Urothelium cell line (cell line): ENCODE results near the gene FARP1.
A peak's percentile ranks its signal among the peaks of the same experiment; 100 is the strongest.

ENCODE experiments used
- DNase-seq: peaks from one replicate; pipeline ENCODE4 v3.0.0; 2011; ENCODE audit warnings: low spot score, mixed read lengths
- FAIRE-seq: peaks from 2 replicates; lab custom pipeline; 2011; peaks lifted over from hg19 to GRCh38; lab: Jason Lieb, UNC

FARP1 gene, protein sequence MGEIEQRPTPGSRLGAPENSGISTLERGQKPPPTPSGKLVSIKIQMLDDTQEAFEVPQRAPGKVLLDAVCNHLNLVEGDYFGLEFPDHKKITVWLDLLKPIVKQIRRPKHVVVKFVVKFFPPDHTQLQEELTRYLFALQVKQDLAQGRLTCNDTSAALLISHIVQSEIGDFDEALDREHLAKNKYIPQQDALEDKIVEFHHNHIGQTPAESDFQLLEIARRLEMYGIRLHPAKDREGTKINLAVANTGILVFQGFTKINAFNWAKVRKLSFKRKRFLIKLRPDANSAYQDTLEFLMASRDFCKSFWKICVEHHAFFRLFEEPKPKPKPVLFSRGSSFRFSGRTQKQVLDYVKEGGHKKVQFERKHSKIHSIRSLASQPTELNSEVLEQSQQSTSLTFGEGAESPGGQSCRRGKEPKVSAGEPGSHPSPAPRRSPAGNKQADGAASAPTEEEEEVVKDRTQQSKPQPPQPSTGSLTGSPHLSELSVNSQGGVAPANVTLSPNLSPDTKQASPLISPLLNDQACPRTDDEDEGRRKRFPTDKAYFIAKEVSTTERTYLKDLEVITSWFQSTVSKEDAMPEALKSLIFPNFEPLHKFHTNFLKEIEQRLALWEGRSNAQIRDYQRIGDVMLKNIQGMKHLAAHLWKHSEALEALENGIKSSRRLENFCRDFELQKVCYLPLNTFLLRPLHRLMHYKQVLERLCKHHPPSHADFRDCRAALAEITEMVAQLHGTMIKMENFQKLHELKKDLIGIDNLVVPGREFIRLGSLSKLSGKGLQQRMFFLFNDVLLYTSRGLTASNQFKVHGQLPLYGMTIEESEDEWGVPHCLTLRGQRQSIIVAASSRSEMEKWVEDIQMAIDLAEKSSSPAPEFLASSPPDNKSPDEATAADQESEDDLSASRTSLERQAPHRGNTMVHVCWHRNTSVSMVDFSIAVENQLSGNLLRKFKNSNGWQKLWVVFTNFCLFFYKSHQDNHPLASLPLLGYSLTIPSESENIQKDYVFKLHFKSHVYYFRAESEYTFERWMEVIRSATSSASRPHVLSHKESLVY

DNA sequence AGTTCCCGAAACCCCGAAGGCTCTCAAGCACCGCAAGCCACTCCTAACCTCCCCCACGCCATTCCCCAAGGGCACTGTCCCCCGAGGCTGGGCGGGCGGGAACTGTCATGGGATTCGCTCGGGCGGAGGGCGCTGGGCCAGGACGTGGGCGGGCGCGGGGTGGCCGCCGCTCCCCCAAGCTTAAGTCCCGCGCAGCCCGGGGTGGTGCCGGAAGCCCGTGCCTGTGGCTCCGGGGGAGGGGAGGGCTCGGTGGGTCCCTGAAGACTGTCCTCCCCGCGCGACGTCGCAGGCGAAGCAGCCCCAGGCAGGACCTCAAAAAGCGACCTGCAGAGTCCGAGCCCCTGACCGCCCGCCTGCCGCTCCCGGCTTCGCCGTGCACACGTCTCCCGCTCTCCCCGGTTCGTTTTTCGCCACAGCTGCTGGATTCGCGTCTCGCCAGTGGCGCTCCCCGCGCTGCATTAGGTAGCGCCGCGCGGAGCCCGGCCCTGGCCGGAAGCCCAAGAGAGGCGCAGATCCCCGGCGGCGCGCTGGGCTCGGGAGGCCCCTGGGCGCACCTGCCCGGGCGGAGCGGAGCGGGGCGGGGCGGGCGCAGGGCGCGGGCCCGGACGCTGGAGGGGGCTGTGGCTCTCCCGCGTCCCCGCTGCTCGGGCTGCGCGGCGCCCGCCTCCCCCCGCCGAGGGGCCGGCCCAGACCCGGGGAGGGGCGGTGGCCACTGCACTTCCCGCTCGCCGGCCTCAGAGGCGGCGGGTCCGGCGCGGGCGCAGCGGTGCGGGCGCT is at the start of gene FARP1:
FARP1 (plus strand) TSS at position 715 of the 777 bp plus-strand sequence. CDS start 70,149 bp downstream, outside the sequence.
- FAIRE-seq (no peak), DNase-seq (peak; percentile 80)

DNA sequence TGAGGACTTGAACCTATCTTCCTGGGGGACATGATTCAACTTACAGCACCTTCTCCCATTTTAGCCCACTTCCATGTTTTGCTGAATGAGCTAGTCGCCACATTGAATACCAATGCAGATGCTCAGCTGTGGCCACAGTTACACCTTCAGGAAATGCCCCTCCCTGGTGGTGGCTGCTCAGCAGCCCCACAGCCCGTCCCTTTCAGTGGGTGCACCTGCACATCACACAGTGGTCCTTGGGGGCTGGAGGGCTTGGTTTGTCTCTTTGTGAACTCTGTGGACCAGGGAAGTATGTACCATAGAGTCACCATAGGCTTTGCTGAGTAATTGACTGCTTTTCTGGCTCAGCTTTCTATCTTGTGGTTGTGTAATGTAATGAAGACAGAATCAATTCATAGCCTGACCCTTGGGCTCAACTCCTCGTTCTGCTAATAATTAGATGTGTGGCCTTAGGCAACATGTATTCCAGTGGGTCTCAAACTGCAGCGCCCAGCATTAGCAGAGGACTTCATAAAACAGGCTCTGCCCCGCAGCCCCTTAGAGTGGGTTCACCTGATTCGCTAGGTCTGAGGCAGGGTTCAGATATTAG is 48.1 kb upstream of the FARP1 start:
- DNase-seq, result no peak
- FAIRE-seq, result no peak

DNA sequence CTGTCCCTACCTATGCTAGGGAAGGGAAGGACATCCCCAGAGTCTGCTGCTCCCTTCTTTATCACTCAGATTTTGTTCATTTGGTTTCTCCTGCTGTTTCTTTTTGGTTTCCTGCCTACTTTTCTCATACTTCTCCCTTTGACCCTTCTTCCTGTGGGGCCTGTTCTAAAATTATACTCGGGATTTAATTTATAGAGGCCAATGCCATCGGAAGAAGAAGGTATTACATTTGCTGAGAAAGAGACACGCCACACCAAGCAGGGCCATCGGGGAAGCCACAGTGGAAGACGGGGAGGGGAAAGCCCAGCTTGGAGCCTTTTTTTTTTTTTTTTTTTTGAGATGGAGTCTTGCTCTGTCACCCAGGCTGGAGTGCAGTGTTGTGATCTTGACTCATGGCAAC is 46.8 kb upstream of the FARP1 start:
- no peak for FAIRE-seq
- DNase-seq, result no peak

DNA sequence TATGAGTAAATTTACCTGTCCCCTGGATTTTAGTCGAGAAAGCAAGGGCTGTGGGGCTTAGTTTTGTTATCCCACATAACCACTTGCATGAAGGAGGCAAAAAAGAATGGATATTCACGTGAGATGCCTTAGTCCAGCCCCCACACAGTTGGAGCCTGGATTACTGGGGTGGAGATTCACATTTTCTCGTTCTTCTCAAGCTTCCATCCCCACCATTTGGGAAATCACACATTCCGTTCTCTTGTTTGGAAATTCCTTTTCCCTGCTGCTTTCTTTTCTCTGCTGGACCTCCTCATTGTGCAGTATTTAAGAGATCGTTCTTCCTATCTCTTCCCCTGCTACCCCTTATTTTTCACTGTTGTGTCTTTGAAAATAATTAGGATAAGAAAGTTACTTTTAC is 45.1 kb upstream of the FARP1 start:
- no peak for FAIRE-seq
- DNase-seq, result no peak

DNA sequence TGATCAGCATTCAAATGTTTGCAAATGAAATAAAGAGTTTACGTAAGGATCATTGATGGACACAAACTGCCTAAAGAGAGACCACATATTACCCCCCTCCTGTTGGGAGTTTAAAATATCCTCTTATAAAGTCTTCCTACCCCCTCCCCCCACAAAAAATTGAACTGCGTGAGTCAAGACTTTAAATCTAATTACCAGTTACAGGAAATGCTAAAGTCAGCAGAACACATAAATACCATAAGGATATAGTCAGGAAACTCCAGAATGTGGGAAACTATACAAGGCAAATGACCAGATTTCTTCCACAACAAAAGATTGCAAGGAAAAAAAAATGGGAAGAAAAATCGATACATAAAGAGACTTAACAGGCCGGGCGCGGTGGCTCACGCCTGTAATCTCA is 44.4 kb upstream of the FARP1 start:
- FAIRE-seq (no peak), DNase-seq (no peak)

DNA sequence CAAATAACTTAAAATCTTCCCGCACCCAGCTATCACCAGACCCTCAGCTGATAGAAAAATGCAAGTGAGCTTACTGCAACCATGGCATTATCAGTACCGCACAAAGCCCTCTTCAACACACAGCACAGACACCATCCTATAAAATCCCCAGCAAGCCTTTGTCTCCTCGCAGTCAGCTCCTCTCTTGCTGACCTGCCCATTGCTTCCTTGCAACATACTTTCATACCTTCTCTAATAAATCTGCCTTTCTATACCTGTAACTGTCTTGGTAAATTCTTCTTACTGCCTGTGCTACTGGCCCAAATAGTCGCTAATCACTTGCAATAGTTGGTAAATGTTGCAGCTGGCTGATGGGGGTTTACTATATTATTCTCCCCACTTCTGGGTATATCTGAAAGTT is 43.3 kb upstream of the FARP1 start:
- FAIRE-seq, result no peak
- no peak for DNase-seq

DNA sequence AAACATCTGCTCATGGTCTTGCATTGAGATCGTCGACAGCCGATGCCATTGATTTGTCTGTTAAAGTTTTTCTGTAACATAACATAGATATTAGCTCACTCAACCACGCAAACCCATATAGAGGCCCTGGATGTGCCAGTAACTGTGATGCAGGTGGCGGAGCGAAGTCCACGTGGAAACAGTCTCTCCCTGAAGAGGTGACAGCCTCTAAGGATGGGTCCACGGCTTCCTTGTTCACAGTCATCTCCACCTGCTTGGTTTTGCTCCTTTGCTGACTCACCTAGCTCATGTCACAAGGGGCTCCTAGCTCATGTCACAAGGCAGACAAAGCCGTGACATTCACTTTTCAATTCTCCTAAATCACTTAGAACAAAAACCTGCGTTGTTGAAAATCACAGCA is 42.4 kb upstream of the FARP1 start:
- FAIRE-seq, result no peak
- DNase-seq, result no peak

DNA sequence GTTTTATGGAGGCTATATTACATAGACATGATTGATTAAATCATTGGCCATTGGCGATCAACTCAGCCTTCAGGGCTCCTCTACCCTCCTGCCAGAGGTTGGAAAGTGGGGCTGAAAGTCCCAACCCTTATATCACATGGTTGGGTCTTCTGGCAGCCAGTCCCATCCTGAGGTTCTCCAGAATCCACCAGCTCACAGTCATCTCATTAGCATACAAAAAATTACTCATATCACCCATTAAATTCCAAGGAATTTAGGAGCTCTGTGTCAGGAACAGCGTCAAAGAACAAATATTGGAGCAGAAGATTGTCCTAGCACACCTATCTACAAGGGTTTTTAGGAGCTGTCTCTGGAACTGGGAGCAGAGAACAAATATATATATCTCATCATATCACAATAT is 39.4 kb upstream of the FARP1 start:
- DNase-seq (no peak), FAIRE-seq (no peak)

DNA sequence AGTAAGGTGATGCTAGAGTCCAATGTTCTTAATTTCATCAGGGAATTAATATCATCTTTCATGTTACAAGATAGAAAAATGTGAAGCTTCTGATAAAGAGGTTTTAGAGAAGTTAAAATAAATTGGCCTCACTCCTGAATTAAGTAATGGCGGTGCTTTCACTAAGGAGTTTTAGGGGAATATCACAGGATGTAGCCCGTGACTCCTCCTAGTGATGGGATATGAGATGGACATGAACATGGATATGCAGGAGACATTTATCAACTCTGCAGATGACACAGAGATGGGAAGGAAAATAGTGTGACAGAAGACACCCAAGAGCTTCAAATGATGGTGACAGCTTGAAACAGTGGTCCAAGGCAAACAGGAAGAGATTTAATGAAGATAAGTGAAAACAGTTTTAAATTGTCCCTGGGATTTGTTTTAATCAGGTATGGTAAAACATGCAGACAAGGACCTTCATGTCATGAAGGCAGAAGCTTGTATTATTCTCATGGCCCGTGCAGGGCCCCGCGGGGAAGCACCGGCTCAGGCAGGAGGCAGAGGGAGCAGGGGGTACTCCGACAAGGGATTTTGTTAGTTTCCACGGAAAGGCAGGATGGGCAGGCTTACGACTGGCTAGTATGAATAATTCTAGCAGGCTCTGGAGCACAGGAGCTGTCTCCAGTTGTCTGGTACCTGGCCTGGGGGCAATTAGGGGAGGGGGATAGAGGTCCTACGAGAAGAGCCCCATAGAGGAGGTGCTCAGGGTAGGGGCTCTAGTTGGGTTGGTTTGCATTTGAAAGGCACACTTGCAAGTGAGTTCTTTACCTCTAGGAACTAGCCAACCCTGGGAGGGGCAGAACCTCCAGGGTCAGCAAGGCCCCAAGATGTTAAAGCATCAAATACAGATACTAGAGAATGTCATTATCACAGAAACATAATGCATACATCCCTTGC is 38.7 kb upstream of the FARP1 start:
- FAIRE-seq (no peak), DNase-seq (no peak)

DNA sequence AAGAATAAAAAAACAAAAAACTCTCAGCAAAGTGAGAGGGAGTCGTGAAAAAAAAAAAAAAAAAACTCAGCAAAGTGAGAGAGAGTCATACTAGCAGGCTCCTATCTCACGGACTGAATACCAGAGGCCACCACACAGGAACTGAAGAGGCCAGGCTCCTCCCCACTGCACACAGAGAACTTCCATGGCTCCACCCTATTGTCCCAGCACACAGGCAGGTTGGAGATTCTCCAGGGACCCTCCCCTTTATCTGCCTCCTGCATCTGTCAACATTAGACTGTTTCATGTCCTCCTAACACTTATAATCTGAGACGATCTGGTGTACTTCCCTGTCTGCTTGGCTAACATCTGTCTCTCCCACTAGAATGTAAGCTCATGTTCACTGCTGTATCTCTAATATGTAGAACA is 37.0 kb upstream of the FARP1 start:
- DNase-seq, result no peak
- FAIRE-seq, result no peak

DNA sequence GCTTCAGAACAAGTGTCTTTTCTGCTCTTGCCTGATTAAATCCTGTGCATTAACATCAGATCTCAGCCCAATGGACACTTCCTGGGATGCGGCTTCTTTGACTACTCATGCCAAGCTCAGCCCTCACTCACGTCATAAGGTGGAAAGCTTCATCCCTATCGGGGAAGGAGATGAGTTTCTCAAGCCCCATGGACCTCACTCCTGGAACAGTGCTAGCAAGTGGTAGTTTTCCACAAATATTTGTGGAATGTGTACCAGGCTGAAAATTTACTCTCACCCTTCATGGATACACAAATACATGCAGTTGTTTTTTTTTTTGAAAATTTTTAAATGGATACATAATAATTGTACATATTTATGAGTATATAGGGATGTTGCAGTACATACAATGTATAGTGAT is 34.6 kb upstream of the FARP1 start:
- FAIRE-seq (no peak), DNase-seq (no peak)

DNA sequence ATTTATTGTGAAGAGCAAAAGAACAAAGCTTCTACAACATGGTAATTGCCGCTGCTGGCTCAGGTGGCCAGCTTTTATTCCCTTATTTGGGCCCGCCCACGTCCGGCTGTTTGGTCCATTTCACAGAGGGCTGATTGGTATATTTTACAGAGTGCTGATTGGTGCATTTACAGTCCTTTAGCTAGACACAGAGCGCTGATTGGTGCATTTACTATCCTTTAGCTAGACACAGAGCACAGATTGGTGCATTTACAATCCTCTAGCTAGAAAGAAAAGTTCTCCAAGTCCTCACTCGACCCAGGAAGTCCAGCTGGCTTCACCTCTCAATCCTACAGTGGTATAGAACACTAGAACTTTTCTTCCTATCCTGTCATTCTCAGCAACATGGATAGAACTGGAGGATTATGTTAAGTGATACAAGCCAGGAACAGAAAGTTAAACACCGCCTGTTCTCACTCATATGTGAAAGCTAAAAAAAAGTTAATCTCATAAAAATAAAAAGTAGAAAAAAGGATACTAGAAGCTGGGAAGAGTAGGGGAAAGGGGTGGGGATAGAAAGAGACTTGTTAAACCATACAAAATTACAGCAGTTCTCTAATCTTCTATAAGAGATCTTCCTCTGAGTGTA is 33.6 kb upstream of the FARP1 start:
- DNase-seq (no peak), FAIRE-seq (no peak)

DNA sequence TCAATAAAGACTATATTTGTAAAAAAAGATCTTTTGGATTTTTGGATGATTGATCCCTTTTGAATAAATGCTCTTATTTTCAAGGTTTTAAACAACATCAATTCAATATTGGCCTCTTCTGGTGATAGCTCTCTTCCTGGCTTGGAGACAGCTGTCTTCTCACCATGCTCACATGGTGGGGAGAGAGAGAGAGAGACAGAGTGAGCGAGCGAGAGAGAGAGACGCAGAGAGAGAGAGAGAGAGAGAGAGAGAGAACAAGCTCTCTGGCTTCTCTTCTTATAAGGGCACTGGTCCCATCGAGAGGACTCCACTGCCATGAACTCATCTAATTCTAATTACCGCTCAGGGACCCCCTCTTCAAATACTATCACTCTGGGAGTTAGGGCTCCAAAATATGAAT is 32.1 kb upstream of the FARP1 start:
- FAIRE-seq (no peak), DNase-seq (no peak)

DNA sequence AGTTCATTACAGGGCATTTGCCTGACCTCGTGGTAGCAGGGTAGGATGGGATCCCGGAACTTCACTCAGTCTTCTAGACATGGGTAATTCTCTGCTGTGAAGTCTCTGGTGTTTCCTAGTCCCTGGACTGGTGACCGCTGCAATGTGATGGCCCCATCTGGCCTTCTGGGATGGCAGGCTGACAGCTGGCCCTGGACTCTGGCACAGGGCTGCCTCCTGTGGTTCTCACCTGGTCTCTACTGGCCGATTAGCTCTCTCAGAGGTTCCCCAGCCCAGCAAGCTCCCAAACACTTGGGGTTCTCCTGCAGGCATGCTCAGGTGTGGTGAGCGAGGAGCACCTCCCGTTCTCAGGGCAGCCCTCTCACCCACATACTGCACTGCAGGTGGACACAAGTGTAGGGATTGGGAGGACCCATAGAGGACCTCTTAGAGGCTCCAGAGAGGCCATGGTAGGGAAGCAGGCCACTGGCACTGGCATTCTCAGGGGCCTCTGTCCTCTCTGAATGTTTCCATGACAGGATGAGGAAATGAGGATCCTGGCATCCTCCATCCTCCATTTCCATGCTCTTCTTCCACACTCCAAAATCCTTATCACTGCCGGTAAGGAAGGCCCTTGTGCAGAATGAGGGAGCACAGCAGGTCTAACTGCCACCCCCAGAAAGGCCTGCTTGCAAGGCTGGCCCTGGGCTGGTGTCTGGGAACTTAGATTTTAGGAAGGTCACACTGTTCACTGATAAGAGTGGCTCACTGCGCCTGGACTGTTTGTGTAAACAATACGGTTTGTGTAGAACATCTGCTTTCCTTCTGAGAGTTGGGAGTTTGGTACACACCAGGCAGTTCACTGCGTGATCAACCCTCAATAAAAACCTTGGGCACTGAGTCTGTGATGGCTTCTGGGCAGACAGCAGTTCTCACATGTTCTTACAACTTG is 31.5 kb upstream of the FARP1 start:
- no peak for FAIRE-seq
- no peak for DNase-seq

DNA sequence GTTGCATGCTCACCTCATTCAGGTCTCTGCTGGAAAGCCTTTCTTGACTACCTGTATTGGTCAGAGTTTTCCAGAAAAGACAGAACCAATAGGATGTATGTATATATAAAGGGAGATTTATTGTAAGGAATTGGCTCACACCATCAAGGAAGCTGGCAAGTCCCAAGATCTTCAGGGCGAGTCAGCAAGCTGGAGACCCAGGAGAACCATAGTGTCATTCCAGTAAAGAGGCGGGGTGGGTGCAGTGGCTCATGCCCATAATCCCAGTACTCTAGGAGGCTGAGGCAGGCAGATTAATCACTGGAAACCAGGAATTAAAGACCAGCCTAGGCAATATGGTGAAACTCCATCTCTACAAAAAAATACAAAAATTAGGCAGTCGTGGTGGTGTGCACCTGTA is 30.4 kb upstream of the FARP1 start:
- DNase-seq, result no peak

DNA sequence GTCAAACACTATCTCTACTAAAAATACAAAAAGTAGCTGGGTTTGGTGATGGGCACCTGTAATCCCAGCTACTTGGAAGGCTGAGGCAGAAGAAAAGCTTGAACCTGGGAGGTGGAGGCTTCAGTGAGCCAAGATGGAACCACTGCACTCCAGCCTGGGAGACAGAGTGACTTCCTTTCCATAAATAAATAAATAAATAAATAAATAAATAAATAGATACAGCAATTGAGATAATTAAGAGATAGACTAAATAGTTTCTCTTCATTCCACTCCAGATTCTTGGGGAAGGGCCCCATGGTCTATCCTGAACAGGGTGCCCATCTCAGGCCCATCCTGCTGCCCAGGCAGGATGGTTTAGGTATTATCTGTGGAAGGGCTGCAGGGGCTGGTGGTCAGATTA is 24.0 kb upstream of the FARP1 start:
- DNase-seq (no peak), FAIRE-seq (no peak)

More for the DNA sequence above, 30.4 kb upstream of the FARP1 start:
- FAIRE-seq, result no peak

DNA sequence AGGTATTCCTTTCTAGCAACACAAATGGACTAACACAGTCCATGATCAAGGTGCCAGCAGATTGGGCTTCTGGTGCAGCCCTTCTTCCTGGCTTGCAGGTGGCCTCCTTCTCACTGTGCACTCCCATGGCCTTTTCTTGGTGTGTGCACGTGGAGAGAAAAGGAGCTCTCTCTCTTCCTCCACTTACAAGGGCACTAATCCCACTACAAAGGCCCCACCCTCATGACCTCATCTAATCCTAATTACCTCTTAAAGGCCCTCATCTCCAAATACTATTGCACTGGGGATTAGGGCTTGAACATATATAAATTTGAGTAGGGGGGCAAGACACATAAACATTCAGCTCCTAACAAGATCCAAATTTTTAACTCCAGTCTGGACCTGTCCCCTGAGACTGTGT is 19.7 kb upstream of the FARP1 start:
- DNase-seq, result no peak
- no peak for FAIRE-seq
